Measurements from ENCODE around the gene HLA-DPB1.
"Not testable (repeated sequence)": the region's sequence is repeated elsewhere in the genome, so short reads cannot be mapped to it uniquely, and the experiment has no call there.

HLA-DPB1 gene

GRCh38 chr6:33072508-33073100, 3.2 kb upstream of the HLA-DPB1 start:
- DNase-seq, result no peak

- peak in 1 of 4 experiments; percentile 14 for DNase-seq
Observed at GRCh38 chr6:33073431-33073871, 2.3 kb upstream of the HLA-DPB1 start, which contains the start of gene HLA-DPA1. Gene HLA-DPA1, minus strand, starts transcription at chr6:33073649.

GRCh38 chr6:33075208-33075567, 602 bp upstream of the HLA-DPB1 start:
- no peak for DNase-seq

GRCh38 chr6:33076406-33076934, 680 bp downstream of the HLA-DPB1 start:
- DNase-seq, result no peak

- DNase-seq, result no peak
Observed at GRCh38 chr6:33077908-33078307, 2.1 kb downstream of the HLA-DPB1 start.

- DNase-seq, result no peak
Observed at GRCh38 chr6:33078442-33078841, 2.7 kb downstream of the HLA-DPB1 start.

GRCh38 chr6:33078919-33079521, 3.2 kb downstream of the HLA-DPB1 start:
- no peak for DNase-seq

GRCh38 chr6:33079580-33079979, 3.8 kb downstream of the HLA-DPB1 start:
- no peak for DNase-seq

- DNase-seq, result no peak
Observed at GRCh38 chr6:33080127-33081089, 4.6 kb downstream of the HLA-DPB1 start.

- DNase-seq, result no peak
Observed at GRCh38 chr6:33081098-33081824, 5.5 kb downstream of the HLA-DPB1 start.

- DNase-seq, result no peak
Observed at GRCh38 chr6:33082702-33083101, 6.9 kb downstream of the HLA-DPB1 start.

GRCh38 chr6:33085627-33086026, 9.8 kb downstream of the HLA-DPB1 start:
- no peak for DNase-seq

- no peak for DNase-seq
Observed at GRCh38 chr6:33088258-33088930, 12.6 kb downstream of the HLA-DPB1 start.

- DNase-seq, result no peak
Observed at GRCh38 chr6:33088931-33089620, 13.3 kb downstream of the HLA-DPB1 start.

- DNase-seq, result peak; percentile 23 to 43 (median 31)
Observed at GRCh38 chr6:33091957-33092356, 16.2 kb downstream of the HLA-DPB1 start.

- DNase-seq, result no peak
Observed at GRCh38 chr6:33092385-33092784, 16.6 kb downstream of the HLA-DPB1 start.

GRCh38 chr6:33093855-33094254, 18.1 kb downstream of the HLA-DPB1 start:
- DNase-seq, result no peak

- DNase-seq, result no peak
Observed at GRCh38 chr6:33095681-33096080, 19.9 kb downstream of the HLA-DPB1 start.

GRCh38 chr6:33101121-33101737, 25.4 kb downstream of the HLA-DPB1 start:
- not testable (repeated sequence) for DNase-seq

GRCh38 chr6:33103776-33104175, 28.0 kb downstream of the HLA-DPB1 start:
- DNase-seq, result no peak

- no peak for DNase-seq
Observed at GRCh38 chr6:33104887-33105286, 29.1 kb downstream of the HLA-DPB1 start.
